B cell (primary cell): ENCODE results near the gene SYT2. TPM values are rescaled to one million over a fixed set of nuclear protein-coding genes. Genes with fewer than 3 reads are reported as not detected.
"Not testable (repeated sequence)": the region's sequence is repeated elsewhere in the genome, so short reads cannot be mapped to it uniquely, and the experiment has no call there.

ENCODE experiments used
- ATAC-seq: fragments of 200-7000 bp; cut with Tn5 transposase; one replicate; pipeline ENCODE4 v1.10.0; 2021; ENCODE audit warnings: low read depth, mild to moderate bottlenecking, moderate number of reproducible peaks, moderate library complexity
- CTCF ChIA-PET: fragments of 350-600 bp; sonication (Branson Sonifier 250); formaldehyde crosslinking; loops from one replicate; lab custom pipeline; 2021; ENCODE audit warnings: antibody characterized with exemption, inconsistent platforms; lab: Charles Lee
- POLR2A ChIA-PET: fragments of 350-600 bp; sonication (Branson Sonifier 250); formaldehyde crosslinking; loops from one replicate; lab custom pipeline; 2021; ENCODE audit warnings: antibody characterized with exemption; lab: Charles Lee
- DNase-seq: peaks from one replicate; pipeline ENCODE4 v3.0.0; 2013
- H2AFZ ChIP-seq: 2 replicates; pipeline ENCODE4 v1.6.1; 2012; ENCODE audit warnings: mild to moderate bottlenecking, low read depth, low read length; ENCODE audit not compliant: insufficient read depth, poor library complexity, severe bottlenecking
- H3K27ac ChIP-seq, 2 donors: 1 replicate in 1 of 2; 2 replicates in 1 of 2; pipeline ENCODE4 v1.5.1; 2012 to 2013; ENCODE audit warnings: low read length in 2 of 2, mild to moderate bottlenecking in 2 of 2, moderate library complexity in 1 of 2
- H3K27me3 ChIP-seq, 4 experiments: fragments of 200-600 bp in 1 of 4; sonication (generic) in 1 of 4; replicated peaks in 1 of 4; 1 replicate in 2 of 4; 2 replicates in 2 of 4; pipeline versions ENCODE4 v1.6.1 to v1.7.0; 2013 to 2016; ENCODE audit warnings: low read length in 3 of 4, mild to moderate bottlenecking in 2 of 4, mixed read lengths in 1 of 4, moderate library complexity in 1 of 4; ENCODE audit not compliant: insufficient read depth in 4 of 4, control insufficient read depth in 3 of 4; ENCODE audit errors: control extremely low read depth in 1 of 4
- H3K36me3 ChIP-seq, 2 experiments: replicated peaks in 1 of 2; 1 replicate in 1 of 2; 2 replicates in 1 of 2; pipeline versions ENCODE4 v1.6.1 to v1.7.1; 2013; ENCODE audit warnings: low read length in 1 of 2; ENCODE audit not compliant: insufficient read depth in 2 of 2, control insufficient read depth in 1 of 2; ENCODE audit errors: control extremely low read depth in 1 of 2, extremely low read depth in 1 of 2
- H3K4me1 ChIP-seq, 2 donors: fragments of 200-600 bp in 1 of 2; sonication (generic) in 1 of 2; 1 replicate in 1 of 2; 2 replicates in 1 of 2; pipeline versions ENCODE4 v1.5.1 to v1.6.1; 2013 to 2017; ENCODE audit warnings: low read length in 2 of 2; ENCODE audit not compliant: control insufficient read depth in 2 of 2, insufficient read depth in 2 of 2
- H3K4me2 ChIP-seq: replicated peaks from 2 replicates; pipeline ENCODE3; 2012; ENCODE audit warnings: mild to moderate bottlenecking, low read depth, low read length; ENCODE audit not compliant: poor library complexity, severe bottlenecking
- H3K4me3 ChIP-seq, 5 experiments: fragments of 200-600 bp in 1 of 5; sonication (generic) in 1 of 5; 1 replicate in 3 of 5; 2 replicates in 2 of 5; pipeline versions ENCODE4 v1.5.1 to v1.7.0; 2011 to 2016; ENCODE audit warnings: low read length in 4 of 5, mild to moderate bottlenecking in 4 of 5, low read depth in 2 of 5, control low read depth in 1 of 5, moderate library complexity in 1 of 5; ENCODE audit not compliant: insufficient read depth in 1 of 5; ENCODE audit errors: control extremely low read depth in 1 of 5, extremely low read depth in 1 of 5
- H3K79me2 ChIP-seq: fragments of 200-600 bp; sonication (generic); one replicate; pipeline ENCODE4 v1.6.0; 2016; ENCODE audit warnings: low read length; ENCODE audit not compliant: control insufficient read depth, insufficient read depth
- H3K9ac ChIP-seq: fragments of 200-600 bp; sonication (generic); 2 replicates; pipeline ENCODE4 v1.6.1; 2017; ENCODE audit warnings: mild to moderate bottlenecking, low read length, moderate library complexity
- H3K9me3 ChIP-seq, 3 donors: one replicate each; pipeline versions ENCODE4 v1.6.1 to v1.7.1; 2013; ENCODE audit warnings: low read length in 2 of 3; ENCODE audit not compliant: control insufficient read depth in 2 of 3, insufficient read depth in 1 of 3; ENCODE audit errors: control extremely low read depth in 1 of 3
- H4K20me1 ChIP-seq: 2 replicates; pipeline ENCODE4 v1.6.0; 2012; ENCODE audit warnings: mild to moderate bottlenecking, low read length; ENCODE audit not compliant: insufficient read depth, control insufficient read depth, poor library complexity, severe bottlenecking
- H3K27ac Mint-ChIP-seq: one replicate; pipeline ENCODE4 v1.8.0; 2021; ENCODE audit warnings: mixed read lengths
- H3K27me3 Mint-ChIP-seq: one replicate; pipeline ENCODE4 v1.8.0; 2021; ENCODE audit warnings: mixed read lengths
- H3K4me1 Mint-ChIP-seq: one replicate; pipeline ENCODE4 v1.8.0; 2021; ENCODE audit warnings: mixed read lengths
- H3K4me3 Mint-ChIP-seq: one replicate; pipeline ENCODE4 v1.8.0; 2021; ENCODE audit warnings: mixed read lengths
- H3K9me3 Mint-ChIP-seq: one replicate; pipeline ENCODE4 v1.8.0; 2022; ENCODE audit warnings: mixed read lengths; ENCODE audit not compliant: insufficient read depth
- CTCF ChIP-seq: fragments of 200-600 bp; IDR thresholded peaks from one replicate; pipeline ENCODE4 v1.8.0; 2022; ENCODE audit warnings: antibody characterized with exemption, mild to moderate bottlenecking
- EZH2 ChIP-seq: IDR thresholded peaks from 2 replicates; pipeline ENCODE4 v1.6.1; 2012; ENCODE audit warnings: borderline replicate concordance, low read depth, mild to moderate bottlenecking, moderate library complexity, low read length; ENCODE audit not compliant: insufficient read depth, poor library complexity, severe bottlenecking
- WGBS: methylation state at CpG from one replicate; pipeline ENCODE4 v1.1.5; 2013; ENCODE audit warnings: missing lambda C conversion rate; ENCODE audit not compliant: insufficient coverage; 5-methylcytosine and 5-hydroxymethylcytosine counted together
- intact Hi-C: fragments of 100-400 bp; cut with micrococcal nuclease; formaldehyde crosslinking; loops from one replicate; pipeline ENCODE4 v1.10.0; 2022
- polyA plus RNA-seq: library from polyadenylated mRNA; depleted of rRNA; stranded (reverse); fragments of >200 nt; gene quantifications from 2 replicates; pipeline ENCODE4 v1.2.3, GENCODE V29; 2012
- total RNA-seq, 2 donors: library from RNA; stranded (reverse); fragments of 120-200 nt in 1 of 2; gene quantifications; 1 replicate in 1 of 2; 2 replicates in 1 of 2; pipeline versions ENCODE4 v1.2.3 to v1.2.4, GENCODE V29; 2013 to 2022

Gene SYT2
- total and polyA plus RNA-seq, 2 donors (not counting 1 experiment from before 2014, with no cell fraction given) = not detected

- H4K20me1 ChIP-seq, H3K27ac Mint-ChIP-seq, H3K36me3 ChIP-seq, H3K79me2 ChIP-seq, H3K9ac ChIP-seq, ATAC-seq, POLR2A ChIA-PET, H3K4me3 ChIP-seq, H3K27me3 ChIP-seq, H3K9me3 Mint-ChIP-seq, H3K4me3 Mint-ChIP-seq, H3K27ac ChIP-seq, H2AFZ ChIP-seq, DNase-seq, H3K4me2 ChIP-seq, H3K27me3 Mint-ChIP-seq, H3K9me3 ChIP-seq: not testable (repeated sequence)
- peaks cover 8 to 14% of the 10 kb centered on the region in 2 donors for H3K4me1 ChIP-seq
- peaks cover 17% of the 10 kb centered on the region for H3K4me1 Mint-ChIP-seq
- CTCF ChIA-PET = interaction anchor here (1.6 to 1.8 kb wide), 2 partner anchors 17 to 54 kb away, joined by 4 to 9 read pairs; no protein-coding TSS in a partner anchor
- intact Hi-C loops = loop anchor here (5.0 kb wide), 1 partner anchor 37 kb away; no protein-coding TSS in a partner anchor
- WGBS = no CpG with 5 or more reads among the region's 4 CpGs
Measured at GRCh38 chr1:202554619-202555018, 155.6 kb downstream of the SYT2 start.

GRCh38 chr1:202553560-202554038 is 156.7 kb downstream of the SYT2 start:
- Histone ChIP-seq H2AFZ (no peak overlapping the region), H3K4me2 (no peak overlapping the region), H3K36me3 (no peaks in the 10 kb centered on the region), H3K9me3 (no peaks in the 10 kb centered on the region), H3K27me3 (no peaks in the 10 kb centered on the region), H3K27ac (peak overlapping the region in 1 of 2 donors; percentile 26), H4K20me1 (no peaks in the 10 kb centered on the region), H3K79me2 (no peaks in the 10 kb centered on the region), H3K4me3 (no peak overlapping the region), H3K9ac (no peak overlapping the region), H3K4me1 (peaks cover 8 to 14% of the 10 kb centered on the region in 2 donors)
- intact Hi-C loops = loop anchor here (5.0 kb wide), 1 partner anchor 36 kb away; no protein-coding TSS in a partner anchor
- ChIA-PET CTCF (interaction anchor here (1.4 to 1.8 kb wide), 3 partner anchors 8 to 53 kb away, joined by 4 to 9 read pairs (median 6); no protein-coding TSS in a partner anchor), POLR2A (no interaction called here)
- ATAC-seq = peak; percentile 96
- Mint-ChIP-seq H3K27ac (peak overlapping the region; percentile 33), H3K9me3 (no peaks in the 10 kb centered on the region), H3K27me3 (no peaks in the 10 kb centered on the region), H3K4me1 (peaks cover 17% of the 10 kb centered on the region), H3K4me3 (peak overlapping the region; percentile 17)
- WGBS = 100% methylated on average over 1 of the region's 3 CpGs
- no peak for TF ChIP-seq CTCF
- no peak for TF ChIP-seq EZH2
- DNase-seq = peak; percentile 69

- H3K4me3 ChIP-seq, ATAC-seq, DNase-seq, H3K9me3 ChIP-seq, H3K27me3 ChIP-seq, H3K9ac ChIP-seq, H3K27me3 Mint-ChIP-seq, H4K20me1 ChIP-seq, H3K36me3 ChIP-seq, H3K4me2 ChIP-seq, H2AFZ ChIP-seq, POLR2A ChIA-PET, H3K9me3 Mint-ChIP-seq, H3K79me2 ChIP-seq: not testable (repeated sequence)
- WGBS = no CpG with 5 or more reads among the region's 1 CpG
- Histone ChIP-seq H3K4me1 (peaks cover 8 to 14% of the 10 kb centered on the region in 2 donors), H3K27ac (peak overlapping the region in 1 of 2 donors; percentile 26)
- intact Hi-C loops = loop anchor here (5.0 kb wide), 1 partner anchor 36 kb away; no protein-coding TSS in a partner anchor
- Mint-ChIP-seq H3K4me1 (peaks cover 17% of the 10 kb centered on the region), H3K27ac (peak overlapping the region; percentile 33), H3K4me3 (peak overlapping the region; percentile 17)
- CTCF ChIA-PET = interaction anchor here (1.4 to 1.8 kb wide), 3 partner anchors 9 to 52 kb away, joined by 4 to 9 read pairs (median 6); no protein-coding TSS in a partner anchor
Measured at GRCh38 chr1:202553078-202553477, 157.2 kb downstream of the SYT2 start.
